ENCODE data around the gene TBKBP1. TPM values are rescaled to one million over a fixed set of nuclear protein-coding genes. Genes with fewer than 3 reads are reported as not detected.

TBKBP1 gene
- total and polyA plus RNA-seq, 2 donors (not counting 3 experiments of a cell fraction or from before 2014, with no cell fraction given): 7.0 to 11.7 TPM

DNA sequence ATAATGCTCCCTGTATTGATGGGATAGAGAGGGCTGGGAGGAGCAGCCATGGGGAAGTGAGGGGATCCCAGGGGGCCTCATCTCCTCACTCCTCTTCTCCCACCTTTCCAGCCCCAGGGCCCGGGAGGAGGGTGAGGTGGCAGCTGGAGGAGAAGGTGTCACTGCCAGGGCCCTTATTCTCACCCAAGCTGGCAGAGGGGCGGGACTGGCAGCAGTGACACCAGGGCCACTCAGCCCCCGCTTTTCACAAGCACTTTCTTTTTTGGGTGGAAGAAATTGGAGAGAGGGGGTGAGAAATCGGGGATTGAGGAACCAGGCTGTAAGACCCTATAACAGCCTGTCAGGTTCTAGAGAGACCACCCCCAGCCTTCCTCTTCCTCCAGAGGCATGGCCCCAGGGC lies 36.7 kb downstream of the TBKBP1 start:
- no peaks in the 10 kb centered on the region for H3K9me3 ChIP-seq (replicated peaks; ENCODE audit: control insufficient read depth, insufficient read depth, low read length)
- intact Hi-C loops (cut with micrococcal nuclease): no loop called here
- dilution Hi-C loops (cut with MboI; ENCODE audit: extremely low pct_ligation_motif_present, low sequenced_read_pairs): no loop called here
- H3K4me1 ChIP-seq (ENCODE audit: control insufficient read depth, extremely low read depth, insufficient read depth, low read length): no peaks in the 10 kb centered on the region
- H3K9ac ChIP-seq (replicated peaks; ENCODE audit: extremely low read depth, insufficient read depth, low read length): no peak overlapping the region
- peaks cover 36 to 37% of the 10 kb centered on the region in 2 experiments for H3K27me3 ChIP-seq (ENCODE audit: control insufficient read depth in 2 of 2, insufficient read depth in 2 of 2, low read length in 2 of 2)
- no peak overlapping the region for H3K4me3 ChIP-seq (replicated peaks in 1 of 3; ENCODE audit: insufficient read depth in 1 of 3, low read depth in 1 of 3, low read length in 3 of 3)
- ChIA-PET CTCF (interaction anchor here (1.0 to 1.4 kb wide), 2 partner anchors 12 to 26 kb away, joined by 3 read pairs; no protein-coding TSS in a partner anchor), POLR2A (no interaction called here)
- DNase-seq (ENCODE audit: low read depth, low spot score): no peak
- no peaks in the 10 kb centered on the region for H3K36me3 ChIP-seq (ENCODE audit: control insufficient read depth in 2 of 2, extremely low read depth in 1 of 2, insufficient read depth in 2 of 2, low read length in 2 of 2)
- H4K20me1 ChIP-seq (replicated peaks; ENCODE audit: control insufficient read depth, extremely low read depth, insufficient read depth, low read length): no peaks in the 10 kb centered on the region
- no peak for FAIRE-seq
- no peaks in the 10 kb centered on the region for H3K9me1 ChIP-seq (replicated peaks; ENCODE audit: control insufficient read depth, extremely low read depth, insufficient read depth, low read length)
- TF ChIP-seq JUN (IDR thresholded peaks at IDR 0.05; ENCODE audit: borderline replicate concordance, insufficient read depth, insufficient read length, low read depth): no peak
- TF ChIP-seq GATA2 (IDR thresholded peaks at IDR 0.05; ENCODE audit: insufficient read depth, insufficient read length, low read depth, low read length): no peak
- no peak for TF ChIP-seq FOS (IDR thresholded peaks at IDR 0.05; ENCODE audit: borderline replicate concordance, insufficient read depth, low read length)
- no peak for TF ChIP-seq POLR2AphosphoS5 (IDR thresholded peaks at IDR 0.05; ENCODE audit: insufficient read depth, low read depth, low read length)
- TF ChIP-seq EZH2 (IDR thresholded peaks at IDR 0.05; ENCODE audit: borderline replicate concordance, low read depth, low read length, severe bottlenecking): no peak
- no peak for TF ChIP-seq MAX (IDR thresholded peaks at IDR 0.05; ENCODE audit: insufficient read depth, insufficient read length)
- no peak overlapping the region for H2AFZ ChIP-seq (ENCODE audit: low read depth, low read length)
- no peak overlapping the region for H3K4me2 ChIP-seq (ENCODE audit: insufficient read depth, low read length)
- no peaks in the 10 kb centered on the region for H3K79me2 ChIP-seq (ENCODE audit: control insufficient read depth, insufficient read depth, low read length)
- H3K27ac ChIP-seq (ENCODE audit: insufficient read depth, low read depth, low read length): no peak overlapping the region
- BruUV-seq (replicated peaks): no TSS peak

DNA sequence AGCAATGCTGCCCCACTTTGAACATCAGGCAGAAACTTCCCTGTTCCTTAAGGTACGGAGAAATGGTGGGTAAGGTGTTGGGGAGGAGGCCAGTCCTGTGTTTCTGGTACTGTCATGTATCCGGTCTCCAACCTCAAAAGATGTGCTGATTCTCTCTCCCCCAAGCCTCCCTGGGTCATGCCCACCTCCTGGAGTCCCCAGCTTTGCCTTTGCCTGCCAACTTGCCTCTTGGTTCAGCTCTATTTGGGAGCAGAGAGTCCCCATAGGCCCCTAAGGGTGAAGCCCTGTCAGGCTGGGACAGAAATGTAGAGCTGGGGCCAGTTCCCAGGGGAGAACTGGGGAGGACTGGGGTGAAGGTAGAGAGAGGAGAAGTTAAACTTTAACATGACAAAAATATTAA lies 37.4 kb downstream of the TBKBP1 start:
- dilution Hi-C loops (cut with MboI; ENCODE audit: extremely low pct_ligation_motif_present, low sequenced_read_pairs): no loop called here
- intact Hi-C loops (cut with micrococcal nuclease): no loop called here
- H3K79me2 ChIP-seq (ENCODE audit: control insufficient read depth, insufficient read depth, low read length): no peaks in the 10 kb centered on the region
- H2AFZ ChIP-seq (ENCODE audit: low read depth, low read length): no peak overlapping the region
- no peaks in the 10 kb centered on the region for H3K36me3 ChIP-seq (ENCODE audit: control insufficient read depth in 2 of 2, extremely low read depth in 1 of 2, insufficient read depth in 2 of 2, low read length in 2 of 2)
- TF ChIP-seq POLR2A (IDR thresholded peaks at IDR 0.05; ENCODE audit: low read depth, low read length) (no peak), MYC (IDR thresholded peaks at IDR 0.05; ENCODE audit: low read depth, low read length) (no peak), MAX (IDR thresholded peaks at IDR 0.05; ENCODE audit: insufficient read depth, insufficient read length) (no peak), FOS (IDR thresholded peaks at IDR 0.05; ENCODE audit: borderline replicate concordance, insufficient read depth, low read length) (no peak), POLR2AphosphoS5 (IDR thresholded peaks at IDR 0.05; ENCODE audit: insufficient read depth, low read depth, low read length) (no peak), JUN (IDR thresholded peaks at IDR 0.05; ENCODE audit: borderline replicate concordance, insufficient read depth, insufficient read length, low read depth) (no peak), GATA2 (IDR thresholded peaks at IDR 0.05; ENCODE audit: insufficient read depth, insufficient read length, low read depth, low read length) (no peak), EZH2 (IDR thresholded peaks at IDR 0.05; ENCODE audit: borderline replicate concordance, low read depth, low read length, severe bottlenecking) (no peak)
- TF ChIP-seq, protein P1, sequence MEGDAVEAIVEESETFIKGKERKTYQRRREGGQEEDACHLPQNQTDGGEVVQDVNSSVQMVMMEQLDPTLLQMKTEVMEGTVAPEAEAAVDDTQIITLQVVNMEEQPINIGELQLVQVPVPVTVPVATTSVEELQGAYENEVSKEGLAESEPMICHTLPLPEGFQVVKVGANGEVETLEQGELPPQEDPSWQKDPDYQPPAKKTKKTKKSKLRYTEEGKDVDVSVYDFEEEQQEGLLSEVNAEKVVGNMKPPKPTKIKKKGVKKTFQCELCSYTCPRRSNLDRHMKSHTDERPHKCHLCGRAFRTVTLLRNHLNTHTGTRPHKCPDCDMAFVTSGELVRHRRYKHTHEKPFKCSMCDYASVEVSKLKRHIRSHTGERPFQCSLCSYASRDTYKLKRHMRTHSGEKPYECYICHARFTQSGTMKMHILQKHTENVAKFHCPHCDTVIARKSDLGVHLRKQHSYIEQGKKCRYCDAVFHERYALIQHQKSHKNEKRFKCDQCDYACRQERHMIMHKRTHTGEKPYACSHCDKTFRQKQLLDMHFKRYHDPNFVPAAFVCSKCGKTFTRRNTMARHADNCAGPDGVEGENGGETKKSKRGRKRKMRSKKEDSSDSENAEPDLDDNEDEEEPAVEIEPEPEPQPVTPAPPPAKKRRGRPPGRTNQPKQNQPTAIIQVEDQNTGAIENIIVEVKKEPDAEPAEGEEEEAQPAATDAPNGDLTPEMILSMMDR (IDR thresholded peaks at IDR 0.05; ENCODE audit: extremely low read depth in 1 of 2, insufficient read depth in 1 of 2, low read depth in 1 of 2, low read length in 2 of 2): no peak
- no TSS peak for BruUV-seq (replicated peaks)
- H3K4me3 ChIP-seq (replicated peaks in 1 of 3; ENCODE audit: insufficient read depth in 1 of 3, low read depth in 1 of 3, low read length in 3 of 3): no peak overlapping the region
- FAIRE-seq: no peak
- no peaks in the 10 kb centered on the region for H3K9me3 ChIP-seq (replicated peaks; ENCODE audit: control insufficient read depth, insufficient read depth, low read length)
- ChIA-PET CTCF (interaction anchor here (0.6 to 1.5 kb wide), 4 partner anchors 12 to 32 kb away, joined by 3 read pairs; no protein-coding TSS in a partner anchor), POLR2A (no interaction called here)
- H4K20me1 ChIP-seq (replicated peaks; ENCODE audit: control insufficient read depth, extremely low read depth, insufficient read depth, low read length): no peaks in the 10 kb centered on the region
- no peak overlapping the region for H3K4me2 ChIP-seq (ENCODE audit: insufficient read depth, low read length)
- peaks cover 36 to 37% of the 10 kb centered on the region in 2 experiments for H3K27me3 ChIP-seq (ENCODE audit: control insufficient read depth in 2 of 2, insufficient read depth in 2 of 2, low read length in 2 of 2)
- no peaks in the 10 kb centered on the region for H3K9me1 ChIP-seq (replicated peaks; ENCODE audit: control insufficient read depth, extremely low read depth, insufficient read depth, low read length)
- DNase-seq (ENCODE audit: low read depth, low spot score): no peak
- no peak overlapping the region for H3K27ac ChIP-seq (ENCODE audit: insufficient read depth, low read depth, low read length)
- H3K9ac ChIP-seq (replicated peaks; ENCODE audit: extremely low read depth, insufficient read depth, low read length): no peak overlapping the region
- no peaks in the 10 kb centered on the region for H3K4me1 ChIP-seq (ENCODE audit: control insufficient read depth, extremely low read depth, insufficient read depth, low read length)
